HL-60 (cell line): Measurements from ENCODE around the gene ZRANB3.

Experiments
- GABPA ChIP-seq: IDR thresholded peaks from 2 replicates; pipeline ENCODE4 v1.6.1; 2012; ENCODE audit warnings: low read depth
- POLR2AphosphoS5 ChIP-seq: IDR thresholded peaks from 2 replicates; pipeline ENCODE4 v1.6.1; 2012; ENCODE audit warnings: low read depth
- TF ChIP-seq, protein P1 (sequence below): IDR thresholded peaks from one replicate; pipeline ENCODE4 v1.5.1; 2011; ENCODE audit warnings: low read length, control low read depth, inconsistent platforms; ENCODE audit not compliant: insufficient read depth
- TF ChIP-seq, protein P2 (sequence below): IDR thresholded peaks from 2 replicates; pipeline ENCODE4 v1.6.1; 2012; ENCODE audit warnings: low read depth; ENCODE audit not compliant: insufficient replicate concordance

DNA sequence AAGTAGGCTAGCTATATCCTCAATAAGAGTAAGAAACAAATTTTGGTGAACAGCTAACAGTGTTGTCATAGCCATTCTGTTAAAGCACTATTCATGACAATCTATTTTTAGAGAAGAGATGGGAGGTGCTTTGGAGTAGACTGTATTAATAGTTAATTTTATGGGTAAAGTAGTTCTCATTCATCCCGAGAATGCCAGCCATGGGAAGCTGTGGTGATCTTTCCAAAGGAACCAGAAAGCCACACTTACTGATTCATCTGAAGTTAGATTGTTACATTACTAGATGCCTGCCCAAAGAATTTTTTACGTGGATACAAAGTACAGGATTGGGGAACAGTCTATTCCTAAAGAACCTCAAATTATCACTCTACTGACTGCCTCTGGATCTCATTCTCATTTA, 74.6 kb downstream of the ZRANB3 start:
- TF ChIP-seq, protein P1, sequence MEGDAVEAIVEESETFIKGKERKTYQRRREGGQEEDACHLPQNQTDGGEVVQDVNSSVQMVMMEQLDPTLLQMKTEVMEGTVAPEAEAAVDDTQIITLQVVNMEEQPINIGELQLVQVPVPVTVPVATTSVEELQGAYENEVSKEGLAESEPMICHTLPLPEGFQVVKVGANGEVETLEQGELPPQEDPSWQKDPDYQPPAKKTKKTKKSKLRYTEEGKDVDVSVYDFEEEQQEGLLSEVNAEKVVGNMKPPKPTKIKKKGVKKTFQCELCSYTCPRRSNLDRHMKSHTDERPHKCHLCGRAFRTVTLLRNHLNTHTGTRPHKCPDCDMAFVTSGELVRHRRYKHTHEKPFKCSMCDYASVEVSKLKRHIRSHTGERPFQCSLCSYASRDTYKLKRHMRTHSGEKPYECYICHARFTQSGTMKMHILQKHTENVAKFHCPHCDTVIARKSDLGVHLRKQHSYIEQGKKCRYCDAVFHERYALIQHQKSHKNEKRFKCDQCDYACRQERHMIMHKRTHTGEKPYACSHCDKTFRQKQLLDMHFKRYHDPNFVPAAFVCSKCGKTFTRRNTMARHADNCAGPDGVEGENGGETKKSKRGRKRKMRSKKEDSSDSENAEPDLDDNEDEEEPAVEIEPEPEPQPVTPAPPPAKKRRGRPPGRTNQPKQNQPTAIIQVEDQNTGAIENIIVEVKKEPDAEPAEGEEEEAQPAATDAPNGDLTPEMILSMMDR = no peak
- TF ChIP-seq GABPA = no peak
- TF ChIP-seq POLR2AphosphoS5 = no peak
- TF ChIP-seq, protein P2, sequence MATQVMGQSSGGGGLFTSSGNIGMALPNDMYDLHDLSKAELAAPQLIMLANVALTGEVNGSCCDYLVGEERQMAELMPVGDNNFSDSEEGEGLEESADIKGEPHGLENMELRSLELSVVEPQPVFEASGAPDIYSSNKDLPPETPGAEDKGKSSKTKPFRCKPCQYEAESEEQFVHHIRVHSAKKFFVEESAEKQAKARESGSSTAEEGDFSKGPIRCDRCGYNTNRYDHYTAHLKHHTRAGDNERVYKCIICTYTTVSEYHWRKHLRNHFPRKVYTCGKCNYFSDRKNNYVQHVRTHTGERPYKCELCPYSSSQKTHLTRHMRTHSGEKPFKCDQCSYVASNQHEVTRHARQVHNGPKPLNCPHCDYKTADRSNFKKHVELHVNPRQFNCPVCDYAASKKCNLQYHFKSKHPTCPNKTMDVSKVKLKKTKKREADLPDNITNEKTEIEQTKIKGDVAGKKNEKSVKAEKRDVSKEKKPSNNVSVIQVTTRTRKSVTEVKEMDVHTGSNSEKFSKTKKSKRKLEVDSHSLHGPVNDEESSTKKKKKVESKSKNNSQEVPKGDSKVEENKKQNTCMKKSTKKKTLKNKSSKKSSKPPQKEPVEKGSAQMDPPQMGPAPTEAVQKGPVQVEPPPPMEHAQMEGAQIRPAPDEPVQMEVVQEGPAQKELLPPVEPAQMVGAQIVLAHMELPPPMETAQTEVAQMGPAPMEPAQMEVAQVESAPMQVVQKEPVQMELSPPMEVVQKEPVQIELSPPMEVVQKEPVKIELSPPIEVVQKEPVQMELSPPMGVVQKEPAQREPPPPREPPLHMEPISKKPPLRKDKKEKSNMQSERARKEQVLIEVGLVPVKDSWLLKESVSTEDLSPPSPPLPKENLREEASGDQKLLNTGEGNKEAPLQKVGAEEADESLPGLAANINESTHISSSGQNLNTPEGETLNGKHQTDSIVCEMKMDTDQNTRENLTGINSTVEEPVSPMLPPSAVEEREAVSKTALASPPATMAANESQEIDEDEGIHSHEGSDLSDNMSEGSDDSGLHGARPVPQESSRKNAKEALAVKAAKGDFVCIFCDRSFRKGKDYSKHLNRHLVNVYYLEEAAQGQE = no peak
